ENCODE measurements around the gene ACSBG1.
"Not testable (repeated sequence)": the region's sequence is repeated elsewhere in the genome, so short reads cannot be mapped to it uniquely, and the experiment has no call there.

Gene ACSBG1

DNA sequence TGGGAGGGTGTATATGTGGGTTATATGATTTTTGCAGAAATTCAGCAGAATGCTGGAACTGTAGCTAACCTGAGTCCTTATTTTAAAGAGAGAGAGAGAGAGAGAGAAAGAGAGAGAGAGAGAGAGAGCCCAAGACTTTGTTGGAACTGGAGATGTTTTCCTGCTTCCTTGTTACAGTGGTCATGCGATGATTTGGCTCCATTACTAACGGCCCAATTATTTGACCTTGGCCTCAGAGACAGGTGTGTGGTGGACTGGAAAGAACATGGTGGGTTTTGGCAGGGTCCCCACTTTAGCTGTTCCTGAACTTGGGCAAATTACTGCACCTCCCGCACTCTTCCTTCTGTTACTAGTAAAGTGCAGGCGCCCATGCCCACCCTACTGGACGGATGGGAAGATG, 14.8 kb upstream of the ACSBG1 start:
- DNase-seq, result no peak

GRCh38 chr15:78247911-78248310, 13.5 kb upstream of the ACSBG1 start:
- no peak for DNase-seq

- not testable (repeated sequence) for DNase-seq
Measured at GRCh38 chr15:78245976-78246620, 11.7 kb upstream of the ACSBG1 start.

DNA sequence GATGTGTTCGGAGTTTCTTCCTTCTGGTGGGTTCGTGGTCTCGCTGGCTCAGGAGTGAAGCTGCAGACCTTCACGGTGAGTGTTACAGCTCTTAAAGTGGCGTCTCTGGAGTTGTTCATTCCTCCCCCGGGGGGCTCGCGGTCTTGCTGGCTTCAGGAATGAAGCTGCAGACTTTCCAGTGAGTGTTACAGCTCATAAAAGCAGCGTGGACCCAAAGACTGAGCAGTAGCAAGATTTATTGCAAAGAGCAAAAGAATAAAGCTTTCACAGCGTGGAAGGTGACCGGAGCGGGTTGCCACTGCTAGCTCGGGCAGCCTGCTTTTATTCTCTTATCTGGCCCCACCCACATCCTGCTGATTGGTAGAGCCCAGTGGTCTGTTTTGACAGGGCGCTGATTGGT, 11.0 kb upstream of the ACSBG1 start:
- DNase-seq, result not testable (repeated sequence)

DNA sequence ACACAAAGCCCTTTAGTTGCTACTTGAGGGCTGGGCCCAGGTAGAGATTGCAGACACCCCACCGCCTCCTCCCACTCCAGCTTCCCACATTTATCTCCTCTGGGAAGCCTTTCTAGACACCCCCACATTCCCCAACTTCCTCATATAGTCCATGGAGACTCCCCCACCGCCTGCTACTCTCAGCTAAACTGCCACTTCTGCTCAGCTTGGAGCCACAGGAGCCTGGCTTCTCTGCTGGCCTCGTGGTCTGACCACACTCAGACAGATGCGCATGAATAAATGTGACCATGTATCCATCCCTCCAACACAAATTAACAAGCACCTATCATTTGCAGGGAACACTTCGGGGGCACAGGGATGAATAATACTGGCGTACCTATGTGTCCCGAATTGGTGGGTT, 10.5 kb upstream of the ACSBG1 start:
- no peak for DNase-seq

DNA sequence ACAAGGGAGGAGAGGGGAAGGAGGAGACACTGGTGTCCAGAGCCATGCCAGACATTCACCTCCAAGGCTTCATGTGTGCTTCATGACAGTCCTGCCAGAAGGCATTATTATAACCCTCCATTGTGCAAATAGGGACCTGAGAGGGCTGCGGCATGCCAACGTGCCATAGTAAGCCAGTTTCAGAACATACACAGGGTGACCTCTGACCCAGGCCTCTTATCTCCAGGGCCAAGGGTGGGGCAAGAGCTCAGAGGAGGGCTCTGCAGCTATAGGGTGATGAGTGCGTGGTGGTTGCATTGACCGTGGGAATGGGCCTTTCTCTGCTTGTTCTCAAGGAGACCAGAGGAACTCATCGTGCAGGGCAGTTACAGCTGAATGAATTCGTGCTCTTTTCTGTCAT, 9.7 kb upstream of the ACSBG1 start:
- no peak for DNase-seq

- no peak for DNase-seq
Measured at GRCh38 chr15:78243491-78243941, 9.2 kb upstream of the ACSBG1 start.

GRCh38 chr15:78243058-78243457, 8.7 kb upstream of the ACSBG1 start:
- no peak for DNase-seq

DNA sequence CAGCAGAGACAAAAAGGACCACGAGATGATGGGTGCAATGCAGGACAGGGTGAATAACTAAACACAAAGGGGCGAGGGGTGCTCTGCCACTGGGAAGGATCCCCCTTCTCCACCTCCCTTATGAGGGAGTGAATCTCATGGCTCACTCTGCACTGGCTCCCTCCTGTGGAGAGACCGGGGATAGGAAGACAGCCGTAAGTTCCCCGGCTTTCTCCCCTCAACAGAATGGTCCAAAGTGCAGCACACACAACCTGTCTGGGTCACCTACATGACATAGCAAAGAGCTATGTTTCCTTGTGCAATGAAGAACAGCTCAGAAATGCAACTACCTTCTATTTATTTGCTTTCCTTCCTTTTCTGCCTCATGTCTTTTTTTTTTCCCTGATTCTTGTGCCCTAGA, 7.8 kb upstream of the ACSBG1 start:
- DNase-seq, result peak; percentile 28

- DNase-seq, result peak; percentile 68
Measured at GRCh38 chr15:78241017-78241416, 6.7 kb upstream of the ACSBG1 start.

DNA sequence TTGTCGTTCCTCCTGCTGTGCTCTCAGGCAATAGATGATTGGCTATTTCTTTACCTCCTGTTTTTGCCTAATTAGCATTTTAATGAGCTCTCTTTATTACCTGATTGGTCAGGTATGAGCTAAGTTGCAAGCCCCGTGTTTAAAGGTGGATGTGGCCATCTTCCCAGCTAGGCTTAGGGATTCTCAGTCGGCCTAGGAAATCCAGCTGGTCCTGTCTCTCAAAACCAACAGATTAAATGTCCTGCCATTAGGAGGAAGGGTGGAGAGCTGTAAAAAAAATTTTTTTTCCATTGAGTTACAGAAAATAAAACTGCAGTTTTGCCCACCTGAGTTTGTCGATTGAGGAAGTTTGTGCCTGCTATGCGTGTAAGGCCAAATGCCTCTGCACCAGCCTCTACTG, 5.4 kb upstream of the ACSBG1 start:
- DNase-seq, result no peak

DNA sequence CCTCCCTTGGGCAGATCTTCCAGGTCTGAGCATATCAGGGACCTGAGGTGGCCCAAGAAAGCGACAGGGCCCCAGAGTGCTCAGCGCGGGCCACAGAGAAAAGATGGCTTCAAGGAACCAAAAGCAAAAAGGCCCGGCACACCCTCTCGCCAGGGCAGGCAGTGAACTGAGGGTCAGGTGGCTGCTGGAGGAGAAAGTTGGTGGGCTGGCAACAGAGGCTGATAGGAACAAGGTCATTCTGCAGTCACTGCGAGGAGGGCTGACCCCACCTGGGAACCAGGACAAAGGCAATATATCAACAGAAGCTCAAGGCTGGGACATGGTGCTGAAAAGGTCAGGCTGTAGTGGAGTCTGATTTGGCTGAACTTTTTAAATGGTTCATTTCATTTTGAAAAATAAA, 2.8 kb upstream of the ACSBG1 start:
- DNase-seq, result no peak

DNA sequence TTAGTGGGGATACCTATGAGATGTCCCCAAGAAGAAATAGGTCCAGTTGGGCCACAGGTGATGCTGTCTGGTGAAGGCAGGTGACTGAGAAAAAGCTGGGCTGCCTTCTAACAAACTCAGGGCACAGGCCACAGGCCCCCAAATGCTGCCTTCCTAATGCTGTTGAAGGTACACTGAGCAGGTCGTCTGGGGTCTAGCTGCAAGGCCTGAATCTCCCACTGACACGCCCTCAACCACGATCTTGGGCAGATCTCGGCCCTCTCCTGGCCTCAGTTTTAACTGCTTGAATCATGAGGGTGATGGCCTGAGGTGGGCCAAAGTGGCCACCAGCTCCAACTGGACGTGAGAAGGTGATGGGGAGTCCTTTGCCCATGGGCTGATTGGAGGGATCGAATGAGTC, 2.1 kb upstream of the ACSBG1 start:
- DNase-seq, result no peak

DNA sequence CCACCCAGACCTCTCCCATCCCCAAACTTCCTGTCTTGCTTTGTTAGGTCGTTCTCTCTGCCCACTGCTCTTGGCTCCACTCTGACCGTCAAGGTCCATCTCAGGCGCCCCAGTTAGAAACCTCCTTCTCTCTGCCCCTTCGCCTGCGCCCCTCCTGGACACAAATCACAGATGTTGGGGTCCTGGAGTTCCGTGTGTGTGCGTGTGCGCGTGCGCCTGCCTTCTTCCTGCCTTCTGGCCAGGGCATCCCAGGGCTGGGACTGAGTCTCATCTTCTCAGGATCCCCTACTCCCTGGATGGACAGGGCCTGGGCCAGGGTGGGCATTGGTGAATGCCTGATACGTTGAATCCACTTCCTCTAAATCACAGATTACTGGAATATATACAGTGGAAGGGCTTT, 869 bp downstream of the ACSBG1 start:
- DNase-seq, result no peak

GRCh38 chr15:78232951-78233350, 1.4 kb downstream of the ACSBG1 start:
- DNase-seq, result no peak

- no peak for DNase-seq
Measured at GRCh38 chr15:78229431-78230406, 4.6 kb downstream of the ACSBG1 start.

GRCh38 chr15:78228356-78228996, 5.9 kb downstream of the ACSBG1 start:
- DNase-seq, result no peak

- no peak for DNase-seq
Measured at GRCh38 chr15:78225783-78226541, 8.4 kb downstream of the ACSBG1 start.

- no peak for DNase-seq
Measured at GRCh38 chr15:78224023-78224411, 10.3 kb downstream of the ACSBG1 start.

- DNase-seq, result no peak
Measured at GRCh38 chr15:78223396-78224022, 10.9 kb downstream of the ACSBG1 start.

- no peak for DNase-seq
Measured at GRCh38 chr15:78222745-78223395, 11.5 kb downstream of the ACSBG1 start.

- DNase-seq, result no peak
Measured at GRCh38 chr15:78220713-78221112, 13.7 kb downstream of the ACSBG1 start.

Measured in EL (cell line).